ENCODE results near the gene RPL13. TPM values are rescaled to one million over a fixed set of nuclear protein-coding genes. Genes with fewer than 3 reads are reported as not detected.

RPL13 gene
- total and polyA plus RNA-seq, 9 of the 15 experiments (the other 6 are each of a cell fraction or from before 2014, with no cell fraction given) = 227 to 6,042 (median 1,633) TPM

- TF ChIP-seq E4F1 (CRISPR knock-in tag; IDR thresholded peaks at IDR 0.05; ENCODE audit: borderline replicate concordance) = no peak
- peak; percentile 70; the same call in 1 of the 2 replicates for TF ChIP-seq SMARCE1 (IDR thresholded peaks at IDR 0.05)
- peak; percentile 41; the same call in 1 of the 2 replicates for TF ChIP-seq SMAD4 (CRISPR knock-in tag; conservative IDR thresholded peaks at IDR 0.05)
- TF ChIP-seq ZBTB7A (IDR thresholded peaks at IDR 0.05; ENCODE audit: borderline replicate concordance, control insufficient read depth, low read depth, low read length) = peak; percentile 56; the same call in 1 of the 2 replicates
- 0 out of 2 replicates have a peak, but pooled peaks have one; percentile 5 for TF ChIP-seq CBFA2T3 (IDR thresholded peaks at IDR 0.05)
- TF ChIP-seq ZNF740 (CRISPR knock-in tag; IDR thresholded peaks at IDR 0.05) = peak; percentile 95
- 0 out of 4 replicates have a peak, but pooled peaks of 1 of the 2 experiments have one; percentile 54 for TF ChIP-seq ZNF740 (tag; IDR thresholded peaks at IDR 0.05)
- TF ChIP-seq ARID1B (IDR thresholded peaks at IDR 0.05) = peak; percentile 53
- peak; percentile 22; the same call in 1 of the 2 replicates for TF ChIP-seq GABPB1 (CRISPR knock-in tag; IDR thresholded peaks at IDR 0.05)
- TF ChIP-seq VEZF1 (CRISPR knock-in tag; IDR thresholded peaks at IDR 0.05) = peak; percentile 50
Observed at GRCh38 chr16:89602273-89602951, 41.9 kb downstream of the RPL13 start (continued).
